Activated effector memory CD4-positive, alpha-beta T cell treated with anti-CD3 and anti-CD28 coated beads, Interleukin-2, amount 50 U/mL, for 16 hours (primary cell): Measurements from ENCODE around the gene SERPINB11.
"Not testable (repeated sequence)": the region's sequence is repeated elsewhere in the genome, so short reads cannot be mapped to it uniquely, and the experiment has no call there.

ENCODE experiments used
- DNase-seq: peaks from one replicate; pipeline ENCODE4 v3.0.0-alpha.2; 2020

SERPINB11 gene

GRCh38 chr18:63702660-63703059 lies at the start of gene SERPINB11:
SERPINB11 (plus strand) TSS chr18:63702960; CDS start chr18:63710194, 7,234 bp downstream.
- no peak for DNase-seq

- DNase-seq, result not testable (repeated sequence)
Observed at GRCh38 chr18:63658920-63659319, 43.8 kb upstream of the SERPINB11 start.

DNA sequence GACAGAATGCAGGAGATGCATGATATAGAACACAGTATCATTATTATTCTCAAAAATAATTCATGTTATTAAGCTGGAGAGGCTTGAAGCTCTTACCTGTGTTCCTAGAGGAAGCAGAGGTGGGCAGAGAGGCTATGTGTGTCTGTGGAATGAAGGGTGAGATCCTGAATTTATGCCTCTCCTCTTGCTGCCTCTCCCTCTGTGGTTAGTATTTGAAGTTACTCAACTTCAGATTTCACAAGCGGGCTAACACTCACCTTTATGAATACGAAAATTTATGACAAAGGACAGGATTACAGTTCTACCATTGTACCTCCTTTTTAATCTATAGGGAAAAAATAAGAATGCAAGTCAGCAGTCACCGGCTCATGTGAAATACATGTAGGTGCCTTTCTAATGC lies 41.0 kb upstream of the SERPINB11 start, which contains the start of gene SERPINB3:
SERPINB3 (minus strand) TSS at position 144 of the 400 bp plus-strand sequence. CDS start 677 bp downstream, outside the sequence.
- DNase-seq, result not testable (repeated sequence)

GRCh38 chr18:63664571-63664970 lies 38.2 kb upstream of the SERPINB11 start:
- DNase-seq, result no peak

DNA sequence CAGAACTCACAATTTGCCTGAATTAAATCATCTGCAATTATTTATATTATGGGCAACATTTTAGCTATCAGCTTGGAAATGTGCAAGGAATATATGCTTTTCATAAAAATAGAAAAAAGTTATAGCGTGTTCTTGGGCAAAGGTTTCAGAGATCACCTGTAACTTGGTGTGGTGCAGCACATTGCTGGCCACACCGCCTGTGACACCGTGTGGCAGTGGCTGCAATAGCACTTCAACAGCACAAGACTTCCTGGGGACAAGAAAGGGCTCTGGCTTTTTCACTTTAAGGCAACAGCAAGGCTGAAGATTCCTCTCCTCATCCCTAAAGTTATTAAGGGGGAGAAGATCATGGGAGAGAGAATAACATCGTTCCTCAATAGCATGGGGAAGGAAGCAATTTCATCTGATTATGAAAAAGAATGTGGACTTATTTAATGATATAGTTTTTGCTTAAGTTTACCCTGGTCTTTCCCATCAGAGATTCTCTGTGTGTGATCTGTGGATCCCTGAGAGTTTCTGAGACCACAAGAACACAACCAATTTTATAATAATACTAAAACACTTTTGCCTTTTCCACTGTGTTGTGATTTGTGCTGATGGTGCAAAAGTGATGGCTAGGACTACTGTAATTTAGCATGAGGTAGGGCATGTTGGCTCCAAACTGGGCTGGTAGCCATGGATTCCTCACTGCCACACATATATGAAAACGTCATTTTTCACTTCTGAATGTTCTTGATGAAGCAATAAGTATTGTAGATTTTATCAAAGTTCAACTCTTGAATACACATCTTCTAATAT lies 26.0 kb upstream of the SERPINB11 start:
- no peak for DNase-seq

- no peak for DNase-seq
Observed at GRCh38 chr18:63677500-63678225, 25.1 kb upstream of the SERPINB11 start.

DNA sequence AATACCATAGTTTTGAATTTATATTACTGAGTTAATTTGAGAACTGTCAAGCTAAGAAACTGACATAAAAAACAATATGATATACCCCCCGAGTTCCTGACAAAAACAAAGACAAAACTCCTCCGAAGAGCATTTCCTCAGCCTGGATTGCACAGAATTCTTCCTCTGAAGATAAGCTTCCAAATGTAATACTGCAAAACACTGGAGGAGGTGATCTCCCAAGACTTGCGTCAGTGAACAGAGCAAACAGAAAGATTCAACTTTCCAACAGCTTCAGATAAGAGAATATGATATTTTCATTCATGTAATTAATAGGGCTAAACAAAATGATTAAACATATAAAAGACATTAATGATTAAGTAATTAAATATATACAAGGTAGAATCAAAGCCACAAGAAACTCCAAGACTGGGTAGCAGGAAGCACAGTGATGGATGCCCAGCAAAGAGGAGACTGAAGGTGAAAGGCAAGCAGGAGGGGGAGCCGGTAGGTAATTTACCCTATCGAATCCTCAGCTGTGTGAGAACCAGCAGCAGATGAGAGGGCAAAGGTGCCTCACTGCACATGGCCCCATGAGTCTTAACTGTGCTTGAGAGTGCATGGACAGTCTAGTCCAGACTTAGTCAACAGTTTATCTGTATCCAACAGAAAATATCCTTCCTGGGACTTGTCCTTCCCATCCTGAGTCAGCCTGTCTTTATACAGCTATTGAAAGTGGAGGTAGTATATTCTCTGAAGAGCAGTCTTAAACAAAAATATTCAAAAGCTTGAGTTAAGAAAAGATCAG lies 22.7 kb upstream of the SERPINB11 start:
- no peak for DNase-seq

DNA sequence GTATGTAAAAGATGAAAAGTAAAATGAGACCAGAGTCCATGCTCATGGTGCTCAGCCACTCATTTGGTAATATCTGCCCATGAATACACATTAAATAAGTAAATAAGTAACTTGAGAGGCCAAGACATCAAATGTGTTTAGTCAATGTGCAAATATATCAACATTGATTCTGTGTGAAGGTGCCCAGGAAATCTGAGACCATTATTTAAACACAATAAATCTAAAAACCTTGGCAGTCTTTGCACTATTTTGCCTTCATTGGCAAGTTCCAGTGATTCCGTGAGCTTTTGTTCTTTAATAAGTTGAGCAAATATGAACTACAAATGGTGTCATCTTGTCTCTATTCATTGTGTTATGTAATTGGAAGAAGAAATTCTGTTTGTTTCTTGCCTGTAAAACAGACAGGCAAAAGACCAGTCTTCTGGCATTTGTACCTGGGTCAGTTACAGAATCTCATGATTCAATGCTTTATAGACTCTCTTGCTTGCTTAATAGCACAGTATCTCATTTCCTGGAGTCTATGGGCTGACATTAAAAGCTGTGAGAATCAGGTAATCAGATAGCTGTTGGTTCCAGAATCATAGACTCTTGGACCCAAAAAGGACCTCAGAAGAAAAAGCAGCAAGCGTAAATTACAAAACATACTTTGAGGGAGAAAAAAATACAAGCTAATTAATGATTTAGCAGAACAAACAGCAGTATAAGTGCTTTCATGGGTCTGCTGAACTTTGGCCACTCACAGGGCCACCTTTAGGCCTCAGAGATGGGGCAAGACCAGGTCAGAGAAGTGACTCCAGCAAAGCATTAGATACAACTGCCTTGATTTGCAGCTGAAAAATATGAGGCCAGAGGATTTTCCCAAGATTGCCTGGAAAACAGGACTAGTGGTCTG lies 21.1 kb upstream of the SERPINB11 start:
- no peak for DNase-seq

DNA sequence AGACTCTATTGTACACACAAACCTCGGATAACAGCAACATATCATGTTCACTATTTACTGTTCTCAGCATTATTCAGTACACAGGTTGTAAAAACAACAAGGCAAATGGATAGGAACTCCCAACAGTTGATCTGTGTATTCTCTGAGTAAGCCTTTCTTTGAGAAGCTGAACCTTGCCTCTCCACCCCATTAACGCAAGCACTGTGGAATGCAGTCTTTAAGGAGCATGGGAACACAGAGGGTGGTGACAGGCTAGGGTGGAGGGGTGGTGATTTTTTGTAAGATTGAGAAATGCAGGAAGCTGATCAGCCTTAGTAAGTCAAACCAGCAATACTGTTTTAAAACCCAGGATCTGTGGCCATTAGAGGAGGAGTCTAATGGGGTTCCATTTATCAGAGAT lies 19.6 kb upstream of the SERPINB11 start:
- DNase-seq, result no peak

GRCh38 chr18:63683890-63684289 lies 18.9 kb upstream of the SERPINB11 start:
- no peak for DNase-seq

DNA sequence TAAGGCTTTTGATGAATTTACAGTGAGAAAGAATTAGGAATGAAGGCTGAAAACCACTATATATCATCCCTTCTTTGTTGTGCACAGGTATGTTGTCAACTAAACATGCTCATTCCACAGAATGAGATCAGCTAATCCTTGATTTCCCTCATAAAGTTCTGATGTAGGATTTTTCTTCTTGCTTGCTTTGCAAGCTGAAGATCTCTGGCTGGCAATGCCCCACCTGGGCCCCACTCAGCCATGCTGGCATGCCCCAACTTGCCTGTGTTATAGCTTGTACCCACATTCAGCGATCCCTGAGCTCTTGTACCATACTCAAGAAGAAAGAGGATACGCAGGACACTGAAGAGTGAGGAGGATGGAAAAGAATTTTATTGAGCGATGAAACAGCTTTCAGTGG lies 18.0 kb upstream of the SERPINB11 start:
- no peak for DNase-seq

DNA sequence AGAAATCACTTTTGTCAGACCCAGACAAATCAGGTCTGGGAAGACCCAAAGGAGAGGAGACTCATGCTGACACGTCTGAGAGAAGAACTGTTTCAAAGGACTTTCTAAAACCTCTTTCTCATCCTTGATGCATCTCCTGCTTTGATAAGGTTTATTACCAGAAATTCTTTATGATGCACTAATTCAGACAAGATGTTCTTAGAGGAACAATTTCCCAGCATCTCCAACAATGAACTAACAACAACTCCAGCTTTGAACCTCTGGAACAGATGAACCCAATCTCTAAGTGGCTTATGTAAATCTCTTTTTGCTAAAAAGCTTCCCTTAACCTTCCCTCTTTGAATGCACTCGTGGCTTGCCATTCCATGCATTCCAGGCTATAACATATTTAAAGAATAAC lies 15.9 kb upstream of the SERPINB11 start:
- no peak for DNase-seq

- no peak for DNase-seq
Observed at GRCh38 chr18:63689064-63689463, 13.7 kb upstream of the SERPINB11 start.

GRCh38 chr18:63697097-63697660 lies 5.6 kb upstream of the SERPINB11 start:
- no peak for DNase-seq

- DNase-seq, result no peak
Observed at GRCh38 chr18:63700501-63700900, 2.3 kb upstream of the SERPINB11 start.

- DNase-seq, result no peak
Observed at GRCh38 chr18:63701952-63702351, 808 bp upstream of the SERPINB11 start.

- no peak for DNase-seq
Observed at GRCh38 chr18:63705401-63705800, 2.6 kb downstream of the SERPINB11 start.

GRCh38 chr18:63707816-63708215 lies 5.1 kb downstream of the SERPINB11 start:
- no peak for DNase-seq

GRCh38 chr18:63708650-63709049 lies 5.9 kb downstream of the SERPINB11 start:
- DNase-seq, result no peak

DNA sequence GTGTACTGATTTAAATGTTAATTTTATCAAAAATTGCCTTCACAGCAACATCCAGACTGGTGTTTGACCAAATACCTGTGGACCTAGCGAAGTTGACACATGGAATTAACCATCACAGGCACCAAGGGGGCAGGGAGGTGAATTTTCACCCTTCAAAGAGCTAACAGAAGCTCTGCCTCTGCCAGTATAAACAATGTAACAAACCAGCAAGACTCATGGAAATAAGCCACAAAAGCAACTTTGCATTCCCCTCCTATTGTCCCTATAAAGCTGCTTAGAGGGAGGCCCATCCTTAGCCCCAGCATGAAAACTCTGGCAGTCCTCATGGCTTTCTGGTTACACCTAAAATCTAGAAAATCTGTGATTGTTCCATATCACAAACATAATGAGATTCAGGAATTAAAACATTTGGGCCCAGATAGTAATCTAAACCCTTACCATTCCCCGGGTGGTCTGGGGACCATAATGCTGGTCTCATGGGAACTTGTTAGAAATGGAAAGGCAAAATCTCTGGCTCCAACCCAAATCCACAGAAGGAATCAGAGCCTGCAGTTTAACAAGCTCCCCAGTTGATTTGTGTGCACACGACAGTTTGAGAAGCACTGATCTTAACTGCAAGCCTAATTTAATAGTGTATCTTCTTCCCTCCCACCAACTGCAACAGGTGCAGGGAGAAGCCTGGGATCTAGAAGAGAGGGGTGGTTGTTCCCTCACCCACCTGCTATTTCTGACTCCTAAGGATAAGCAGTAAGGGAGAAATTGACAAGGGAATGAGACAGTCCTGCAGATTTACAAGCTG lies 23.1 kb downstream of the SERPINB11 start:
- DNase-seq, result no peak

DNA sequence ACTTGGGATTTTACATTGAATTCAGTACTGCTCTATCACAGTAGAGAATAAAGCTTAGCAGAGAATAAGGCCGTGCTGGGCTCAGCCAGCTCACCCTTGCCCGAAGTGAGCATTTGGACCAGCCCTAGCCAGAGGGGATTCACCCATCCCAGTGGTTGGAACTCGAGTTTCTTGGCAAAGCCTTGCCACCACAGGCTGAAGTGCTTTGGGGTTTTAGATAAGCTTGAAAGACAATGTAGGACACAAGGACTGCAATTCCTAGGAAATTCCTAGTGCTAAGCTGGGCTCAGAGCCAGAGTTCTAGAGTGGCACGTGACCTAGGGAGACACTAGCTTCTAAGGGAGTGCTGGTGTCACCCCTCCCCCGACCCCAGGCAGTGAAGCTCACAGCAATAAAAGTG lies 28.0 kb downstream of the SERPINB11 start:
- no peak for DNase-seq
